Measurements from ENCODE around the gene IL6R. TPM values are rescaled to one million over a fixed set of nuclear protein-coding genes. Genes with fewer than 3 reads are reported as not detected.

IL6R gene
- polyA plus RNA-seq, 3 donors from 2014 or later, result 0.50 to 4.2 (median 2.6) TPM

Other genes with a start within 250 kb of the IL6R start
- gene TPM3, start 213.2 kb upstream of the IL6R start, polyA plus RNA-seq, result 1,000 to 10,000 TPM; 1,142 to 1,239 (median 1,223) TPM
- not detected for gene CFAP141, start 199.0 kb upstream of the IL6R start, polyA plus RNA-seq
- 10 to 100 TPM; 23.1 to 72.4 (median 52.4) TPM for gene UBAP2L, start 184.4 kb upstream of the IL6R start, polyA plus RNA-seq
- 100 to 1,000 TPM; 119 to 207 (median 139) TPM for gene HAX1, start 132.7 kb upstream of the IL6R start, polyA plus RNA-seq
- under 1 TPM in 1 of 3 donors, not detected in 2; 0.24 TPM for gene AQP10, start 84.2 kb upstream of the IL6R start, polyA plus RNA-seq
- 10 to 100 TPM in 2 of 3 donors, 1 to 10 TPM in 1; 8.5 to 27.4 (median 16.5) TPM for gene ATP8B2, start 79.8 kb upstream of the IL6R start, polyA plus RNA-seq
- gene TDRD10, start 96.9 kb downstream of the IL6R start, polyA plus RNA-seq, result not detected
- gene SHE, start 97.1 kb downstream of the IL6R start, polyA plus RNA-seq, result under 1 TPM in 1 of 3 donors, not detected in 2; 0.13 TPM
- 10 to 100 TPM in 1 of 3 donors, 1 to 10 TPM in 2; 8.2 to 11.6 (median 9.7) TPM for gene UBE2Q1, start 153.3 kb downstream of the IL6R start, polyA plus RNA-seq
- gene CHRNB2, start 162.4 kb downstream of the IL6R start, polyA plus RNA-seq, result under 1 TPM in 1 of 3 donors, not detected in 2; 0.07 TPM
- 100 to 1,000 TPM in 1 of 3 donors, 10 to 100 TPM in 2; 47.4 to 169 (median 70.1) TPM for gene ADAR, start 202.8 kb downstream of the IL6R start, polyA plus RNA-seq